ENCODE measurements around the gene SLC4A7. TPM values are rescaled to one million over a fixed set of nuclear protein-coding genes. Genes with fewer than 3 reads are reported as not detected.
A peak's percentile ranks its signal among the peaks of the same experiment; 100 is the strongest.

SLC4A7 gene
- total and polyA plus RNA-seq, 2 donors (not counting 1 experiment from before 2014, with no cell fraction given): 23.8 to 214 TPM

DNA sequence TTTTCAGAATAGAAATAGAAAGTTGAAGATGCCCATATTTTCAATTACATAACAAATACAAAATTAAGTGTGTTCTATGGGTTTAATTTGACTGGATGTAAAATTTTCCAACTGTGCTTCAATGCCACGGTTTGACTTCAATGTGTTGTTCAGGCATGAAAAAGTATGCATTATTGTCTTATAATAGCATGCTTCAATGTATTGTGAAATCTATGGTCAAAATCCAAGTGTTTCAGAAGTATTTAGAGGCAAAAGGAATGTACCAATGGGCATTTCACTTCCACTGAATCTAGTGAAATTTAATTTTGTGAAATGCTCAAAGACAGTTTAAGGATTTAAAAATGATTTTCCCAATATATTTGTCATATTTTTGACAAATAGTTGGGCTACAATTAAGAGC lies 131.0 kb downstream of the SLC4A7 start:
- TF ChIP-seq, protein P1, sequence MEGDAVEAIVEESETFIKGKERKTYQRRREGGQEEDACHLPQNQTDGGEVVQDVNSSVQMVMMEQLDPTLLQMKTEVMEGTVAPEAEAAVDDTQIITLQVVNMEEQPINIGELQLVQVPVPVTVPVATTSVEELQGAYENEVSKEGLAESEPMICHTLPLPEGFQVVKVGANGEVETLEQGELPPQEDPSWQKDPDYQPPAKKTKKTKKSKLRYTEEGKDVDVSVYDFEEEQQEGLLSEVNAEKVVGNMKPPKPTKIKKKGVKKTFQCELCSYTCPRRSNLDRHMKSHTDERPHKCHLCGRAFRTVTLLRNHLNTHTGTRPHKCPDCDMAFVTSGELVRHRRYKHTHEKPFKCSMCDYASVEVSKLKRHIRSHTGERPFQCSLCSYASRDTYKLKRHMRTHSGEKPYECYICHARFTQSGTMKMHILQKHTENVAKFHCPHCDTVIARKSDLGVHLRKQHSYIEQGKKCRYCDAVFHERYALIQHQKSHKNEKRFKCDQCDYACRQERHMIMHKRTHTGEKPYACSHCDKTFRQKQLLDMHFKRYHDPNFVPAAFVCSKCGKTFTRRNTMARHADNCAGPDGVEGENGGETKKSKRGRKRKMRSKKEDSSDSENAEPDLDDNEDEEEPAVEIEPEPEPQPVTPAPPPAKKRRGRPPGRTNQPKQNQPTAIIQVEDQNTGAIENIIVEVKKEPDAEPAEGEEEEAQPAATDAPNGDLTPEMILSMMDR (conservative IDR thresholded peaks at IDR 0.05 in 1 of 2, IDR thresholded peaks at IDR 0.05 in 1 of 2; ENCODE audit: low read depth in 1 of 2, low read length in 2 of 2): no peak
- no peak for TF ChIP-seq EZH2 (IDR thresholded peaks at IDR 0.05; ENCODE audit: low read length, missing control alignments)
- no peaks in the 10 kb centered on the region for H4K20me1 ChIP-seq (ENCODE audit: control insufficient read depth, extremely low read depth, insufficient read depth, low read length)
- H3K9me3 ChIP-seq (ENCODE audit: control insufficient read depth, insufficient read depth, low read depth, low read length): no peaks in the 10 kb centered on the region
- H3K4me3 ChIP-seq (replicated peaks in 1 of 4; ENCODE audit: control extremely low read depth in 1 of 4, insufficient read depth in 1 of 4, low read depth in 3 of 4, low read length in 4 of 4): no peak overlapping the region
- no peaks in the 10 kb centered on the region for H3K27me3 ChIP-seq (ENCODE audit: control insufficient read depth, insufficient read depth, low read length)
- H3K4me1 ChIP-seq (ENCODE audit: control insufficient read depth, extremely low read depth, insufficient read depth, low read length): no peaks in the 10 kb centered on the region
- no peaks in the 10 kb centered on the region for H3K36me3 ChIP-seq (ENCODE audit: control insufficient read depth, insufficient read depth, low read length)
- no peak overlapping the region for H3K27ac ChIP-seq (ENCODE audit: insufficient read depth, low read length)
- no peaks in the 10 kb centered on the region for H3K79me2 ChIP-seq (ENCODE audit: control insufficient read depth, insufficient read depth, low read length)
- no peak overlapping the region for H2AFZ ChIP-seq (ENCODE audit: low read length)
- H3K4me2 ChIP-seq (ENCODE audit: extremely low read depth, insufficient read depth, low read length): no peak overlapping the region
- DNase-seq (ENCODE audit: low read depth in 2 of 2): peak; percentile 5 to 44
- H3K9ac ChIP-seq (ENCODE audit: insufficient read depth, low read length): no peak overlapping the region

- no peak overlapping the region for H3K4me3 ChIP-seq (replicated peaks in 1 of 4; ENCODE audit: control extremely low read depth in 1 of 4, insufficient read depth in 1 of 4, low read depth in 3 of 4, low read length in 4 of 4)
- H3K4me2 ChIP-seq (ENCODE audit: extremely low read depth, insufficient read depth, low read length): no peak overlapping the region
- H2AFZ ChIP-seq (ENCODE audit: low read length): no peak overlapping the region
- TF ChIP-seq, protein P1 (conservative IDR thresholded peaks at IDR 0.05 in 1 of 2, IDR thresholded peaks at IDR 0.05 in 1 of 2; ENCODE audit: low read depth in 1 of 2, low read length in 2 of 2): no peak
- TF ChIP-seq EZH2 (IDR thresholded peaks at IDR 0.05; ENCODE audit: low read length, missing control alignments): no peak
- H3K36me3 ChIP-seq (ENCODE audit: control insufficient read depth, insufficient read depth, low read length): no peaks in the 10 kb centered on the region
- H3K9me3 ChIP-seq (ENCODE audit: control insufficient read depth, insufficient read depth, low read depth, low read length): no peaks in the 10 kb centered on the region
- H3K9ac ChIP-seq (ENCODE audit: insufficient read depth, low read length): no peak overlapping the region
- no peak for DNase-seq (ENCODE audit: low read depth in 2 of 2)
- no peak overlapping the region for H3K27ac ChIP-seq (ENCODE audit: insufficient read depth, low read length)
- H3K4me1 ChIP-seq (ENCODE audit: control insufficient read depth, extremely low read depth, insufficient read depth, low read length): no peaks in the 10 kb centered on the region
- H3K27me3 ChIP-seq (ENCODE audit: control insufficient read depth, insufficient read depth, low read length): no peaks in the 10 kb centered on the region
- H3K79me2 ChIP-seq (ENCODE audit: control insufficient read depth, insufficient read depth, low read length): no peaks in the 10 kb centered on the region
- no peaks in the 10 kb centered on the region for H4K20me1 ChIP-seq (ENCODE audit: control insufficient read depth, extremely low read depth, insufficient read depth, low read length)
Observed at GRCh38 chr3:27352047-27352446, 132.1 kb downstream of the SLC4A7 start.

- H3K79me2 ChIP-seq (ENCODE audit: control insufficient read depth, insufficient read depth, low read length): no peaks in the 10 kb centered on the region
- TF ChIP-seq, protein P1 (conservative IDR thresholded peaks at IDR 0.05 in 1 of 2, IDR thresholded peaks at IDR 0.05 in 1 of 2; ENCODE audit: low read depth in 1 of 2, low read length in 2 of 2): no peak
- no peak for TF ChIP-seq EZH2 (IDR thresholded peaks at IDR 0.05; ENCODE audit: low read length, missing control alignments)
- H3K4me3 ChIP-seq (replicated peaks in 1 of 4; ENCODE audit: control extremely low read depth in 1 of 4, insufficient read depth in 1 of 4, low read depth in 3 of 4, low read length in 4 of 4): no peak overlapping the region
- no peaks in the 10 kb centered on the region for H3K36me3 ChIP-seq (ENCODE audit: control insufficient read depth, insufficient read depth, low read length)
- no peak overlapping the region for H3K9ac ChIP-seq (ENCODE audit: insufficient read depth, low read length)
- no peak for DNase-seq (ENCODE audit: low read depth in 2 of 2)
- H3K27ac ChIP-seq (ENCODE audit: insufficient read depth, low read length): no peak overlapping the region
- no peaks in the 10 kb centered on the region for H3K9me3 ChIP-seq (ENCODE audit: control insufficient read depth, insufficient read depth, low read depth, low read length)
- no peaks in the 10 kb centered on the region for H3K4me1 ChIP-seq (ENCODE audit: control insufficient read depth, extremely low read depth, insufficient read depth, low read length)
- no peak overlapping the region for H2AFZ ChIP-seq (ENCODE audit: low read length)
- no peaks in the 10 kb centered on the region for H3K27me3 ChIP-seq (ENCODE audit: control insufficient read depth, insufficient read depth, low read length)
- H4K20me1 ChIP-seq (ENCODE audit: control insufficient read depth, extremely low read depth, insufficient read depth, low read length): no peaks in the 10 kb centered on the region
- H3K4me2 ChIP-seq (ENCODE audit: extremely low read depth, insufficient read depth, low read length): no peak overlapping the region
Observed at GRCh38 chr3:27349832-27350231, 134.4 kb downstream of the SLC4A7 start.
